Caco-2 (cell line): ENCODE data around the gene SBF1. TPM values are rescaled to one million over a fixed set of nuclear protein-coding genes. Genes with fewer than 3 reads are reported as not detected.

Experiments used
- BruUV-seq: library from RNA; stranded (reverse); fragments of 400-500 nt; replicated peaks from 2 replicates; lab custom pipeline; 2021; lab: Mats Ljungman, UMichigan
- CTCF ChIA-PET: fragments of 300-600 bp; sonication (Branson Sonifier 250); formaldehyde crosslinking; loops from one replicate; lab custom pipeline; 2022; ENCODE audit warnings: antibody characterized with exemption; lab: Charles Lee
- POLR2A ChIA-PET: fragments of 300-600 bp; sonication (Branson Sonifier 250); formaldehyde crosslinking; loops from one replicate; lab custom pipeline; 2022; ENCODE audit warnings: antibody characterized with exemption; lab: Charles Lee
- DNase-seq, 2 experiments: peaks; one replicate each; pipeline versions ENCODE4 v3.0.0 to v3.0.0-alpha.2; 2020 to 2022
- H3K27me3 ChIP-seq: replicated peaks from 2 replicates; pipeline ENCODE4 v1.6.0; 2011; ENCODE audit warnings: low read length; ENCODE audit not compliant: control insufficient read depth, insufficient read depth
- H3K36me3 ChIP-seq: 2 replicates; pipeline ENCODE4 v1.5.1; 2011; ENCODE audit warnings: low read length; ENCODE audit not compliant: control insufficient read depth, insufficient read depth
- H3K4me1 ChIP-seq: fragments of 250-450 bp; sonication (Bioruptor Pico); 2 replicates; pipeline ENCODE4 v1.5.1; 2020; ENCODE audit warnings: mild to moderate bottlenecking
- H3K4me3 ChIP-seq: 2 replicates; pipeline ENCODE4 v1.5.1; 2011; ENCODE audit warnings: low read depth, mild to moderate bottlenecking, control low read depth, low read length
- H3K9me3 ChIP-seq: fragments of 250-450 bp; sonication (Bioruptor Pico); 2 replicates; pipeline ENCODE4 v1.5.1; 2020; ENCODE audit warnings: mild to moderate bottlenecking, moderate library complexity
- H3K27ac Mint-ChIP-seq: one replicate; pipeline ENCODE4 v1.8.0; 2022; ENCODE audit warnings: mixed read lengths; ENCODE audit not compliant: unreplicated experiment
- H3K27me3 Mint-ChIP-seq: one replicate; pipeline ENCODE4 v1.8.0; 2022; ENCODE audit warnings: mixed read lengths; ENCODE audit not compliant: insufficient read depth, unreplicated experiment
- H3K36me3 Mint-ChIP-seq: one replicate; pipeline ENCODE4 v1.8.0; 2022; ENCODE audit warnings: mild to moderate bottlenecking, mixed read lengths; ENCODE audit not compliant: insufficient read depth, unreplicated experiment
- H3K4me1 Mint-ChIP-seq: one replicate; pipeline ENCODE4 v1.8.0; 2022; ENCODE audit warnings: low read depth, mixed read lengths; ENCODE audit not compliant: unreplicated experiment
- H3K4me3 Mint-ChIP-seq: one replicate; pipeline ENCODE4 v1.8.0; 2022; ENCODE audit warnings: mild to moderate bottlenecking, moderate library complexity, mixed read lengths; ENCODE audit not compliant: unreplicated experiment
- H3K9me3 Mint-ChIP-seq: one replicate; pipeline ENCODE4 v1.8.0; 2022; ENCODE audit warnings: mixed read lengths; ENCODE audit not compliant: unreplicated experiment
- CTCF ChIP-seq, 2 experiments: fragments of 200-600 bp in 1 of 2; IDR thresholded peaks; 1 replicate in 1 of 2; 2 replicates in 1 of 2; pipeline versions ENCODE4 v1.5.1 to v1.8.0; 2011 to 2022; ENCODE audit warnings: antibody characterized with exemption in 1 of 2, control low read depth in 1 of 2, inconsistent platforms in 1 of 2, low read depth in 1 of 2, low read length in 1 of 2, mild to moderate bottlenecking in 1 of 2, moderate library complexity in 1 of 2; ENCODE audit not compliant: insufficient read depth in 1 of 2, severe bottlenecking in 1 of 2, unreplicated experiment in 1 of 2
- intact Hi-C: fragments of 100-400 bp; cut with micrococcal nuclease; formaldehyde crosslinking; loops from one replicate; pipeline ENCODE4 v1.10.0; 2022; ENCODE audit not compliant: unreplicated experiment
- total RNA-seq: library from RNA; stranded (reverse); gene quantifications from 2 replicates; pipeline ENCODE4 v1.2.3, GENCODE V29; 2022

SBF1 gene
- total RNA-seq, 1 experiment from 2014 or later, result 82.8 TPM

- Mint-ChIP-seq H3K9me3 (no peaks in the 10 kb centered on the region), H3K4me1 (no peaks in the 10 kb centered on the region), H3K36me3 (peaks cover 50% of the 10 kb centered on the region), H3K27me3 (no peaks in the 10 kb centered on the region), H3K27ac (no peak overlapping the region), H3K4me3 (no peak overlapping the region)
- intact Hi-C loops, result no loop called here
- Histone ChIP-seq H3K4me1 (no peaks in the 10 kb centered on the region), H3K36me3 (no peaks in the 10 kb centered on the region; the same call in 1 of the 2 replicates), H3K27me3 (no peaks in the 10 kb centered on the region), H3K9me3 (no peaks in the 10 kb centered on the region), H3K4me3 (no peak overlapping the region)
- CTCF ChIA-PET, result no interaction called here
- TF ChIP-seq CTCF (IDR thresholded peaks at IDR 0.05; ENCODE audit: insufficient read depth in 1 of 2, low read depth in 1 of 2, low read length in 1 of 2, severe bottlenecking in 1 of 2, unreplicated experiment in 1 of 2), result no peak
- no TSS peak for BruUV-seq
- no peak for DNase-seq
- POLR2A ChIA-PET, result no interaction called here
Observed at GRCh38 chr22:50408311-50408710, 66.5 kb downstream of the SBF1 start.

- Mint-ChIP-seq H3K4me3 (no peak overlapping the region), H3K9me3 (no peaks in the 10 kb centered on the region), H3K27me3 (no peaks in the 10 kb centered on the region), H3K36me3 (peaks cover 52% of the 10 kb centered on the region), H3K27ac (peak overlapping the region; percentile 29), H3K4me1 (no peaks in the 10 kb centered on the region)
- Histone ChIP-seq H3K4me3 (no peak overlapping the region), H3K4me1 (no peaks in the 10 kb centered on the region), H3K27me3 (no peaks in the 10 kb centered on the region), H3K36me3 (no peaks in the 10 kb centered on the region; the same call in none of the 2 replicates), H3K9me3 (no peaks in the 10 kb centered on the region)
- no TSS peak for BruUV-seq
- ChIA-PET POLR2A (no interaction called here), CTCF (no interaction called here)
- intact Hi-C loops, result no loop called here
- no peak for DNase-seq
- no peak for TF ChIP-seq CTCF (IDR thresholded peaks at IDR 0.05; ENCODE audit: insufficient read depth in 1 of 2, low read depth in 1 of 2, low read length in 1 of 2, severe bottlenecking in 1 of 2, unreplicated experiment in 1 of 2)
Observed at GRCh38 chr22:50406416-50407170, 68.2 kb downstream of the SBF1 start.

- intact Hi-C loops, result no loop called here
- DNase-seq, result no peak
- H3K27ac Mint-ChIP-seq, result peak overlapping the region; percentile 26
- H3K9me3 ChIP-seq, result no peaks in the 10 kb centered on the region
- ChIA-PET POLR2A (no interaction called here), CTCF (no interaction called here)
- BruUV-seq, result no TSS peak
- no peaks in the 10 kb centered on the region for H3K27me3 Mint-ChIP-seq
- TF ChIP-seq CTCF (IDR thresholded peaks at IDR 0.05; ENCODE audit: insufficient read depth in 1 of 2, low read depth in 1 of 2, low read length in 1 of 2, severe bottlenecking in 1 of 2, unreplicated experiment in 1 of 2), result no peak
- H3K4me3 Mint-ChIP-seq, result no peak overlapping the region
- H3K27me3 ChIP-seq, result no peaks in the 10 kb centered on the region
- no peaks in the 10 kb centered on the region for H3K9me3 Mint-ChIP-seq
- peaks cover 10% of the 10 kb centered on the region for H3K4me1 ChIP-seq
- no peaks in the 10 kb centered on the region for H3K4me1 Mint-ChIP-seq
- H3K36me3 Mint-ChIP-seq, result peaks cover 72% of the 10 kb centered on the region
- no peak overlapping the region for H3K4me3 ChIP-seq
- H3K36me3 ChIP-seq, result peaks cover 5% of the 10 kb centered on the region
Observed at GRCh38 chr22:50403701-50404101, 71.1 kb downstream of the SBF1 start.
